K562 (cell line): ENCODE results near the gene ESR2. TPM values are rescaled to one million over a fixed set of nuclear protein-coding genes. Genes with fewer than 3 reads are reported as not detected.

Experiments
- ATAC-seq: fragments of 200-7000 bp; cut with Tn5 transposase; 3 replicates; pipeline ENCODE4 v1.9.1; 2020; ENCODE audit warnings: moderate library complexity
- BruUV-seq: library from RNA; stranded (reverse); fragments of 400-500 nt; replicated peaks from 2 replicates; lab custom pipeline; 2021; lab: Mats Ljungman, UMichigan
- CTCF ChIA-PET: fragments of 300-600 bp; formaldehyde crosslinking; extraction: SDS; loops from one replicate; lab custom pipeline; 2021; ENCODE audit warnings: low intra/inter-chr PET ratio; lab: Yijun Ruan, JAX
- POLR2A ChIA-PET: fragments of 300-600, 350-650 bp; sonication (Branson Sonifier 250); formaldehyde crosslinking; extraction: SDS; loops from one replicate; lab custom pipeline; 2021; ENCODE audit warnings: antibody characterized with exemption, inconsistent platforms; lab: Yijun Ruan, JAX
- DNase-seq, 4 experiments: peaks; one replicate each; pipeline versions ENCODE4 v3.0.0 to v3.0.0-alpha.2; 2011 to 2018; ENCODE audit warnings: low spot score in 3 of 4, mixed read lengths in 3 of 4; ENCODE audit errors: extremely low read depth in 1 of 4
- FAIRE-seq: peaks from 2 replicates; lab custom pipeline; 2011; peaks lifted over from hg19 to GRCh38; lab: Jason Lieb, UNC
- H2AFZ ChIP-seq: 2 replicates; pipeline ENCODE4 v1.6.0; 2011; ENCODE audit warnings: low read depth, low read length, control low read depth, inconsistent platforms
- H3K27ac ChIP-seq: fragments of 200-600 bp; 3 replicates; pipeline ENCODE4 v1.8.0; 2011; ENCODE audit warnings: low read depth, mild to moderate bottlenecking, control low read depth, inconsistent platforms, low read length, moderate library complexity, mixed read lengths; ENCODE audit errors: extremely low read depth
- H3K27me3 ChIP-seq, 2 experiments: fragments of 300-600 bp in 1 of 2; 2 replicates in 1 of 2; 3 replicates in 1 of 2; pipeline versions ENCODE4 v1.6.0 to v1.8.0; 2011; ENCODE audit warnings: inconsistent platforms in 2 of 2, low read length in 2 of 2, mild to moderate bottlenecking in 1 of 2, mixed read lengths in 1 of 2, moderate library complexity in 1 of 2; ENCODE audit not compliant: control insufficient read depth in 2 of 2, insufficient read depth in 2 of 2
- H3K36me3 ChIP-seq: fragments of 300-600 bp; 3 replicates; pipeline ENCODE4 v1.8.0; 2011; ENCODE audit warnings: mild to moderate bottlenecking, low read length, inconsistent platforms; ENCODE audit not compliant: control insufficient read depth, insufficient read depth
- H3K4me1 ChIP-seq, 2 experiments: fragments of 200-600 bp in 1 of 2; replicated peaks in 1 of 2; 2 replicates in 1 of 2; 3 replicates in 1 of 2; pipeline versions ENCODE4 v1.5.1 to v1.8.0; 2011; ENCODE audit warnings: inconsistent platforms in 2 of 2, low read length in 2 of 2, mild to moderate bottlenecking in 1 of 2, mixed read lengths in 1 of 2, moderate library complexity in 1 of 2; ENCODE audit not compliant: control insufficient read depth in 2 of 2, insufficient read depth in 2 of 2
- H3K4me2 ChIP-seq: 2 replicates; pipeline ENCODE4 v1.6.1; 2011; ENCODE audit warnings: low read length, control low read depth, inconsistent platforms, mixed read lengths; ENCODE audit not compliant: insufficient read depth
- H3K4me3 ChIP-seq: fragments of 200-600 bp; sonication (generic), shearing (Covaris generic); 2 replicates; pipeline ENCODE4 v1.5.1; 2016; ENCODE audit warnings: control low read depth, inconsistent platforms
- H3K79me2 ChIP-seq: fragments of 200-600 bp; 3 replicates; pipeline ENCODE4 v1.8.0; 2011; ENCODE audit warnings: low read length, inconsistent platforms; ENCODE audit not compliant: control insufficient read depth, insufficient read depth
- H3K9ac ChIP-seq, 2 experiments: 2 replicates each; pipeline versions ENCODE4 v1.6.0 to v1.6.1; 2011; ENCODE audit warnings: low read depth in 2 of 2, low read length in 2 of 2, control low read depth in 1 of 2, inconsistent platforms in 1 of 2, mild to moderate bottlenecking in 1 of 2, mixed read lengths in 1 of 2; ENCODE audit not compliant: insufficient read depth in 1 of 2
- H3K9me1 ChIP-seq: one replicate; pipeline ENCODE4 v1.6.0; 2011; ENCODE audit warnings: inconsistent platforms, mild to moderate bottlenecking, low read length, moderate library complexity; ENCODE audit not compliant: control insufficient read depth, insufficient read depth
- H3K9me3 ChIP-seq: replicated peaks from 2 replicates; pipeline ENCODE4 v1.5.1; 2011; ENCODE audit warnings: low read depth, low read length, inconsistent platforms; ENCODE audit not compliant: control insufficient read depth, insufficient read depth
- H4K20me1 ChIP-seq: replicated peaks from 2 replicates; pipeline ENCODE4 v1.6.1; 2011; ENCODE audit warnings: low read length, inconsistent platforms, mixed read lengths; ENCODE audit not compliant: control insufficient read depth, insufficient read depth
- ZFP36 ChIP-seq: fragments of 150-350 bp; IDR thresholded peaks from 2 replicates; pipeline ENCODE4 v1.6.1; 2018; ENCODE audit warnings: low read length, low read depth; ENCODE audit not compliant: partially characterized antibody
- ZNF23 ChIP-seq: fragments of 250-450 bp; sonication (Bioruptor Pico); IDR thresholded peaks from 2 replicates; pipeline ENCODE4 v1.4.0; 2020; ENCODE audit warnings: mild to moderate bottlenecking
- ZNF253 ChIP-seq: fragments of 250-450 bp; sonication (Bioruptor Pico); conservative IDR thresholded peaks from 2 replicates; pipeline ENCODE4 v1.6.1; 2021; ENCODE audit warnings: mild to moderate bottlenecking
- WGBS: fragments of 100-300 bp; shearing (Covaris generic); methylation state at CpG from one replicate; pipeline ENCODE4 v1.1.6; 2016; ENCODE audit warnings: low coverage, mixed read lengths; ENCODE audit not compliant: insufficient coverage; ENCODE audit errors: missing lambda C conversion rate; 5-methylcytosine and 5-hydroxymethylcytosine counted together
- in situ Hi-C: fragments of 300-500 bp; cut with MboI; formaldehyde crosslinking; loops from 4 replicates; pipeline ENCODE4 v1.15.0; 2018; ENCODE audit warnings: inconsistent platforms, mixed read lengths
- intact Hi-C: fragments of 100-400 bp; cut with micrococcal nuclease; formaldehyde crosslinking; loops from 2 replicates; pipeline ENCODE4 v1.14.2; 2022
- polyA plus RNA-seq, 8 experiments: library from polyadenylated mRNA; depleted of rRNA in 4 of 8; stranded (reverse) in 5 of 8; unstranded in 3 of 8; fragments of >200 nt; fragmentation: Nextera tagmentation in 2 of 8; fragmentation: Illumina TruSeq in 1 of 8; extraction: Ambion mirVana in 2 of 8; extraction: Trizol in 1 of 8; gene quantifications; 2 replicates each; pipeline versions ENCODE4 v1.2.1 to v1.2.3, GENCODE V29; 2011 to 2014; ENCODE audit warnings: inconsistent platforms in 1 of 8, missing spikeins in 1 of 8
- total RNA-seq, 7 experiments: library from RNA; depleted of rRNA in 6 of 7; stranded (reverse); fragments of >200 nt in 6 of 7; fragmentation: Illumina TruSeq in 2 of 7; extraction: Trizol in 2 of 7; gene quantifications; 2 replicates each; pipeline versions ENCODE4 v1.2.1 to v1.2.3, GENCODE V29; 2011 to 2021; ENCODE audit warnings: low replicate concordance in 1 of 7
- TF ChIP-seq, protein P1 (sequence below), 3 experiments: IDR thresholded peaks in 2 of 3; conservative IDR thresholded peaks in 1 of 3; 2 replicates each; pipeline ENCODE4 v1.5.1; 2011 to 2012; ENCODE audit warnings: low read length in 3 of 3, mild to moderate bottlenecking in 3 of 3, control low read depth in 2 of 3, improper control_type of control experiment in 1 of 3, inconsistent platforms in 1 of 3, low read depth in 1 of 3, mixed read lengths in 1 of 3, moderate library complexity in 1 of 3; ENCODE audit not compliant: insufficient read depth in 2 of 3
- TF ChIP-seq, protein P2 (sequence below): conservative IDR thresholded peaks from 2 replicates; pipeline ENCODE4 v1.6.1; 2011; ENCODE audit warnings: low read depth, mild to moderate bottlenecking, low read length; ENCODE audit not compliant: control insufficient read depth
- TF ChIP-seq, protein P3 (sequence below): fragments of 250-450 bp; sonication (Bioruptor Pico); IDR thresholded peaks from 2 replicates; pipeline ENCODE4 v1.5.0; 2021
- TF ChIP-seq, protein P4 (sequence below): fragments of 250-450 bp; sonication (Bioruptor Pico); IDR thresholded peaks from 2 replicates; pipeline ENCODE4 v1.5.0; 2020; ENCODE audit warnings: mild to moderate bottlenecking

The ESR2 gene
- total and polyA plus RNA-seq, 9 of the 15 experiments (the other 6 are each of a cell fraction or from before 2014, with no cell fraction given), result 0.07 to 3.8 (median 2.0) TPM

DNA sequence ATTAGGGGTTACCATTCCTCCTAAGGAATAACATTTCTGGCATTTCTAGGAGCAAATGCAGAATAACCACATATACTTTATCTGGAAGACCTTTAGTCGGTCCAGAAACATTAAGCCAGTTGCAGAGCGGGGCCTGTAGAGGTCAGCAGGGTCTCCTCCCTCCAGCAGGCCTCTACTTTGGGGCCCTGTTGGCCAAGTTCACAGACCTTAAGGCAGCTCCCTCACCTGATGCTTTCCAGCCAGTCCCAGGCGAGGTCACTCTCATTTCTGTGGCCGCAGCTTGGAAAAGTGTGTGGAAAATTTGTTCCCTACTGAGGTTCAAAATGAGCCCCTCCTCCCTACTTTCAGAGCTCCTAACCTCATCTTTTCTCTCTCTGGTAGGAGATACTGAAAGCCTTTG lies 74.1 kb downstream of the ESR2 start:
- BruUV-seq, result no TSS peak
- Histone ChIP-seq H3K9me1 (no peaks in the 10 kb centered on the region), H3K4me2 (no peak overlapping the region), H3K36me3 (no peaks in the 10 kb centered on the region), H3K27ac (no peak overlapping the region), H3K9me3 (no peaks in the 10 kb centered on the region), H3K27me3 (no peaks in the 10 kb centered on the region), H3K79me2 (no peaks in the 10 kb centered on the region), H3K9ac (no peak overlapping the region), H2AFZ (peak overlapping the region; percentile 74), H3K4me1 (peaks cover 4 to 7% of the 10 kb centered on the region in 2 experiments; a peak in 4 of 5 replicates), H3K4me3 (no peak overlapping the region), H4K20me1 (no peaks in the 10 kb centered on the region)
- TF ChIP-seq, protein P1, sequence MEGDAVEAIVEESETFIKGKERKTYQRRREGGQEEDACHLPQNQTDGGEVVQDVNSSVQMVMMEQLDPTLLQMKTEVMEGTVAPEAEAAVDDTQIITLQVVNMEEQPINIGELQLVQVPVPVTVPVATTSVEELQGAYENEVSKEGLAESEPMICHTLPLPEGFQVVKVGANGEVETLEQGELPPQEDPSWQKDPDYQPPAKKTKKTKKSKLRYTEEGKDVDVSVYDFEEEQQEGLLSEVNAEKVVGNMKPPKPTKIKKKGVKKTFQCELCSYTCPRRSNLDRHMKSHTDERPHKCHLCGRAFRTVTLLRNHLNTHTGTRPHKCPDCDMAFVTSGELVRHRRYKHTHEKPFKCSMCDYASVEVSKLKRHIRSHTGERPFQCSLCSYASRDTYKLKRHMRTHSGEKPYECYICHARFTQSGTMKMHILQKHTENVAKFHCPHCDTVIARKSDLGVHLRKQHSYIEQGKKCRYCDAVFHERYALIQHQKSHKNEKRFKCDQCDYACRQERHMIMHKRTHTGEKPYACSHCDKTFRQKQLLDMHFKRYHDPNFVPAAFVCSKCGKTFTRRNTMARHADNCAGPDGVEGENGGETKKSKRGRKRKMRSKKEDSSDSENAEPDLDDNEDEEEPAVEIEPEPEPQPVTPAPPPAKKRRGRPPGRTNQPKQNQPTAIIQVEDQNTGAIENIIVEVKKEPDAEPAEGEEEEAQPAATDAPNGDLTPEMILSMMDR (IDR thresholded peaks at IDR 0.05 in 2 of 3, conservative IDR thresholded peaks at IDR 0.05 in 1 of 3; ENCODE audit: insufficient read depth in 2 of 3, low read depth in 1 of 3, low read length in 3 of 3), result peak in 2 of 3 experiments; percentile 17 to 20; a peak in 2 of 6 replicates
- TF ChIP-seq, protein P2, sequence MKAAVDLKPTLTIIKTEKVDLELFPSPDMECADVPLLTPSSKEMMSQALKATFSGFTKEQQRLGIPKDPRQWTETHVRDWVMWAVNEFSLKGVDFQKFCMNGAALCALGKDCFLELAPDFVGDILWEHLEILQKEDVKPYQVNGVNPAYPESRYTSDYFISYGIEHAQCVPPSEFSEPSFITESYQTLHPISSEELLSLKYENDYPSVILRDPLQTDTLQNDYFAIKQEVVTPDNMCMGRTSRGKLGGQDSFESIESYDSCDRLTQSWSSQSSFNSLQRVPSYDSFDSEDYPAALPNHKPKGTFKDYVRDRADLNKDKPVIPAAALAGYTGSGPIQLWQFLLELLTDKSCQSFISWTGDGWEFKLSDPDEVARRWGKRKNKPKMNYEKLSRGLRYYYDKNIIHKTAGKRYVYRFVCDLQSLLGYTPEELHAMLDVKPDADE, result no peak
- TF ChIP-seq ZNF253 (CRISPR knock-in tag) (no peak), ZNF23 (CRISPR knock-in tag) (no peak), ZFP36 (no peak)
- TF ChIP-seq, protein P3, sequence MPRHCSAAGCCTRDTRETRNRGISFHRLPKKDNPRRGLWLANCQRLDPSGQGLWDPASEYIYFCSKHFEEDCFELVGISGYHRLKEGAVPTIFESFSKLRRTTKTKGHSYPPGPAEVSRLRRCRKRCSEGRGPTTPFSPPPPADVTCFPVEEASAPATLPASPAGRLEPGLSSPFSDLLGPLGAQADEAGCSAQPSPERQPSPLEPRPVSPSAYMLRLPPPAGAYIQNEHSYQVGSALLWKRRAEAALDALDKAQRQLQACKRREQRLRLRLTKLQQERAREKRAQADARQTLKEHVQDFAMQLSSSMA (CRISPR knock-in tag), result no peak
- TF ChIP-seq, protein P4, sequence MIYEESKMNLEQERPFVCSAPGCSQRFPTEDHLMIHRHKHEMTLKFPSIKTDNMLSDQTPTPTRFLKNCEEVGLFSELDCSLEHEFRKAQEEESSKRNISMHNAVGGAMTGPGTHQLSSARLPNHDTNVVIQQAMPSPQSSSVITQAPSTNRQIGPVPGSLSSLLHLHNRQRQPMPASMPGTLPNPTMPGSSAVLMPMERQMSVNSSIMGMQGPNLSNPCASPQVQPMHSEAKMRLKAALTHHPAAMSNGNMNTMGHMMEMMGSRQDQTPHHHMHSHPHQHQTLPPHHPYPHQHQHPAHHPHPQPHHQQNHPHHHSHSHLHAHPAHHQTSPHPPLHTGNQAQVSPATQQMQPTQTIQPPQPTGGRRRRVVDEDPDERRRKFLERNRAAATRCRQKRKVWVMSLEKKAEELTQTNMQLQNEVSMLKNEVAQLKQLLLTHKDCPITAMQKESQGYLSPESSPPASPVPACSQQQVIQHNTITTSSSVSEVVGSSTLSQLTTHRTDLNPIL (CRISPR knock-in tag), result no peak
- ATAC-seq (peak; percentile 76), DNase-seq (peak in 1 of 4 experiments; percentile 11), FAIRE-seq (no peak)
- ChIA-PET POLR2A (no interaction called here), CTCF (no interaction called here)
- intact Hi-C loops, result loop anchor here (5.0 kb wide), 1 partner anchor 72 kb away; the partner anchor contains the start of gene ESR2
- 64% methylated on average over 4 of the region's 4 CpGs for WGBS
- in situ Hi-C loops, result no loop called here
